GM12865 (cell line): ENCODE results near the gene SKA3.

ENCODE experiments used
- DNase-seq: peaks from one replicate; pipeline ENCODE4 v3.0.0; 2010; ENCODE audit warnings: low read depth
- H3K4me3 ChIP-seq: 2 replicates; pipeline ENCODE4 v1.5.1; 2011; ENCODE audit warnings: mild to moderate bottlenecking, low read depth, low read length, control low read depth
- TF ChIP-seq, protein P1 (sequence below): IDR thresholded peaks from 2 replicates; pipeline ENCODE4 v1.5.1; 2011; ENCODE audit warnings: low read length, control low read depth, low read depth, inconsistent platforms; ENCODE audit not compliant: insufficient read depth; ENCODE audit errors: missing control alignments

Gene SKA3

DNA sequence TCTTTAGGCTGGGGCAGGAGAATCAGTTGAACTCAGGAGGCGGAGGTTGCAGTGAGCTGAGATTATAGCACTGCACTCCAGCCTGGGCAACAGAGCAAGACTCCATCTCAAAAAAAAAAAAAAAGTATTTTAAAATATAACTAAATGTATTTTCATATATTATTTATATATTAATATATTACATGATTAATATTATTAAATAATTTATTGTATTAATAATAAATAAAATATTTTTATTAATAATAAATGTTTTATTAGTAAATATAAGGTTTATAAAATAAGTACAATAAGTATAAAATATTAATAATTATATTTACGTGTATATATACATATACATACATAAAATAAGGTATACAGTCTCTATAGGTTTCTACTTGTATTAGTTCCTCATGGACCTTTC is 56.8 kb downstream of the SKA3 start:
- DNase-seq, result no peak
- TF ChIP-seq, protein P1, sequence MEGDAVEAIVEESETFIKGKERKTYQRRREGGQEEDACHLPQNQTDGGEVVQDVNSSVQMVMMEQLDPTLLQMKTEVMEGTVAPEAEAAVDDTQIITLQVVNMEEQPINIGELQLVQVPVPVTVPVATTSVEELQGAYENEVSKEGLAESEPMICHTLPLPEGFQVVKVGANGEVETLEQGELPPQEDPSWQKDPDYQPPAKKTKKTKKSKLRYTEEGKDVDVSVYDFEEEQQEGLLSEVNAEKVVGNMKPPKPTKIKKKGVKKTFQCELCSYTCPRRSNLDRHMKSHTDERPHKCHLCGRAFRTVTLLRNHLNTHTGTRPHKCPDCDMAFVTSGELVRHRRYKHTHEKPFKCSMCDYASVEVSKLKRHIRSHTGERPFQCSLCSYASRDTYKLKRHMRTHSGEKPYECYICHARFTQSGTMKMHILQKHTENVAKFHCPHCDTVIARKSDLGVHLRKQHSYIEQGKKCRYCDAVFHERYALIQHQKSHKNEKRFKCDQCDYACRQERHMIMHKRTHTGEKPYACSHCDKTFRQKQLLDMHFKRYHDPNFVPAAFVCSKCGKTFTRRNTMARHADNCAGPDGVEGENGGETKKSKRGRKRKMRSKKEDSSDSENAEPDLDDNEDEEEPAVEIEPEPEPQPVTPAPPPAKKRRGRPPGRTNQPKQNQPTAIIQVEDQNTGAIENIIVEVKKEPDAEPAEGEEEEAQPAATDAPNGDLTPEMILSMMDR, result no peak
- H3K4me3 ChIP-seq, result no peak overlapping the region

DNA sequence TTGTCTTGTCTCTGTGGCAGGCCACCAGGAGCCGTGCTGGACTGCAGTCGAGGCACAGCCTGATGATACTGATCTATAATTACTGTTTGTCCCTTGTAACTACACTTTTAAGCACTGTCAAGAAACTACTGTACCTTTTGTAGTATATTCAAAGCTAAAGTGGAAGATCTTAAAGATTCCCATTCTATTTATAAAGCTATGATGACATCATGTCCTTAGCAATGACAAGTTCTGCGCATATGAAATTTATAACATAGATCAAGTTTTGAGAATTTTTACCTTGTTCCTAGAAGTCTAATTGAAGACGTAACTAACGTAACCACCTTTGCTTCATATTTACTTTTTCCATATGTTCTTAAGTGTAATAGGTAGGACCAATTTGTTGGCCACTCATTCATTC is 58.2 kb downstream of the SKA3 start:
- DNase-seq, result no peak
- no peak overlapping the region for H3K4me3 ChIP-seq

GRCh38 chr13:21117104-21117809 is 59.1 kb downstream of the SKA3 start:
- no peak for DNase-seq
- TF ChIP-seq, protein P1, result no peak
- no peak overlapping the region for H3K4me3 ChIP-seq

More for the DNA sequence above, 58.2 kb downstream of the SKA3 start:
- TF ChIP-seq, protein P1, result no peak

GRCh38 chr13:21116141-21116540 is 60.2 kb downstream of the SKA3 start:
- no peak for DNase-seq
- H3K4me3 ChIP-seq, result no peak overlapping the region
- TF ChIP-seq, protein P1, result no peak

DNA sequence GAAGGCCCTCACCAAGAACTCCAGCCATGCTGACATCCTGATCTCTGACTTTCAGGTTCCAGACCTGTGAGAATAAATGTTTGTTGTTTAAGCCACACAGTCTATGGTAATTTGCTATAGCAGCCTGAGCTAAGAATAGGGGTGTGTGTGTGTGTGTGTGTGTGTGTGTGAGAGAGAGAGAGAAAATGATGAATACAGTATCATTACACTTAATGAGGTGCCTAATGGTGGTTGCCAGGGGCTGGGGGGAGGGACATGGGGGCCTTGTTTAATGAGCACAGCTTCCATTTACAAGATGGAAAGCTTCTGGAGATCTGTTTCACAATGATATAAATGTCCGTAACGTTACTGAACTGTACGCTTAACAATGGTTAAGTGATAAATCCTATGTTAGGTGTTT is 61.1 kb downstream of the SKA3 start:
- DNase-seq, result no peak
- no peak overlapping the region for H3K4me3 ChIP-seq
- TF ChIP-seq, protein P1, result no peak

DNA sequence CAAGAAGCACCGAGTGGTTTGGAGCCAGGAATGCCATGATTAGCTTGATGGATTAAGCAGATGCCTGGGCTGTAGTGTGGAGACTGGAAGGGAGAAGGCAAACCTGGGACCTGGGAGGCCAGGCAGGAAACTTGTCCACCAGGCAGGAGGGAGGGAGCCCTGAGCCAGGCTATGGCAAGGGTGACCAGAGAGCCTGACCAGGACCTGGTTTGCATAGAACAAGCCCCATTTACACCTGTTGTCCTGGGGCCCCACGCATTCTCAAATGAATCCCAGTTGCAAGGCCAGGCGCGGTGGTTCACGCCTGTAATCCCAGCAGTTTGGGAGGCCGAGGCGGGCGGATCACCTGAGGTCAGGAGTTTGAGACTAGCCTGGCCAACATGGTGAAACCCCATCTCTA is 64.8 kb downstream of the SKA3 start:
- DNase-seq, result no peak

More for the DNA sequence above, 64.8 kb downstream of the SKA3 start:
- no peak overlapping the region for H3K4me3 ChIP-seq
- TF ChIP-seq, protein P1, result no peak
